ENCODE data around the gene VPS13D.

The VPS13D gene

GRCh38 chr1:12480748-12481362 is 251.0 kb downstream of the VPS13D start:
- peaks cover 13% of the 10 kb centered on the region for H3K4me1 ChIP-seq (ENCODE audit: control insufficient read depth, insufficient read depth, low read length)
- no peak overlapping the region for H3K9ac ChIP-seq (ENCODE audit: low read depth, low read length)
- no peaks in the 10 kb centered on the region for H3K27me3 ChIP-seq (ENCODE audit: control insufficient read depth, insufficient read depth, low read length)
- no peaks in the 10 kb centered on the region for H3K9me3 ChIP-seq (ENCODE audit: control insufficient read depth, insufficient read depth, low read length)
- H3K4me3 ChIP-seq (ENCODE audit: low read depth, low read length), result no peak overlapping the region
- H3K36me3 ChIP-seq (ENCODE audit: control insufficient read depth, insufficient read depth, low read length), result no peaks in the 10 kb centered on the region
- H3K27ac ChIP-seq (ENCODE audit: low read depth, low read length), result peak overlapping the region; percentile 26

GRCh38 chr1:12481928-12482327 is 252.1 kb downstream of the VPS13D start:
- peaks cover 13% of the 10 kb centered on the region for H3K4me1 ChIP-seq (ENCODE audit: control insufficient read depth, insufficient read depth, low read length)
- no peaks in the 10 kb centered on the region for H3K9me3 ChIP-seq (ENCODE audit: control insufficient read depth, insufficient read depth, low read length)
- no peak overlapping the region for H3K27ac ChIP-seq (ENCODE audit: low read depth, low read length)

GRCh38 chr1:12482988-12483387 is 253.2 kb downstream of the VPS13D start:
- no peak overlapping the region for H3K9ac ChIP-seq (ENCODE audit: low read depth, low read length)

More at GRCh38 chr1:12481928-12482327, 252.1 kb downstream of the VPS13D start:
- no peak overlapping the region for H3K4me3 ChIP-seq (ENCODE audit: low read depth, low read length)
- no peaks in the 10 kb centered on the region for H3K27me3 ChIP-seq (ENCODE audit: control insufficient read depth, insufficient read depth, low read length)
- H3K9ac ChIP-seq (ENCODE audit: low read depth, low read length), result no peak overlapping the region
- no peaks in the 10 kb centered on the region for H3K36me3 ChIP-seq (ENCODE audit: control insufficient read depth, insufficient read depth, low read length)

GRCh38 chr1:12485231-12486058 is 255.6 kb downstream of the VPS13D start:
- Histone ChIP-seq H3K36me3 (ENCODE audit: control insufficient read depth, insufficient read depth, low read length) (no peaks in the 10 kb centered on the region), H3K4me3 (ENCODE audit: low read depth, low read length) (no peak overlapping the region), H3K27me3 (ENCODE audit: control insufficient read depth, insufficient read depth, low read length) (no peaks in the 10 kb centered on the region), H3K9me3 (ENCODE audit: control insufficient read depth, insufficient read depth, low read length) (peaks cover 16% of the 10 kb centered on the region), H3K4me1 (ENCODE audit: control insufficient read depth, insufficient read depth, low read length) (no peaks in the 10 kb centered on the region), H3K27ac (ENCODE audit: low read depth, low read length) (no peak overlapping the region), H3K9ac (ENCODE audit: low read depth, low read length) (no peak overlapping the region)

More at GRCh38 chr1:12482988-12483387, 253.2 kb downstream of the VPS13D start:
- H3K36me3 ChIP-seq (ENCODE audit: control insufficient read depth, insufficient read depth, low read length), result no peaks in the 10 kb centered on the region
- H3K27ac ChIP-seq (ENCODE audit: low read depth, low read length), result no peak overlapping the region
- no peak overlapping the region for H3K4me3 ChIP-seq (ENCODE audit: low read depth, low read length)
- H3K4me1 ChIP-seq (ENCODE audit: control insufficient read depth, insufficient read depth, low read length), result peaks cover 13% of the 10 kb centered on the region
- no peaks in the 10 kb centered on the region for H3K27me3 ChIP-seq (ENCODE audit: control insufficient read depth, insufficient read depth, low read length)
- no peaks in the 10 kb centered on the region for H3K9me3 ChIP-seq (ENCODE audit: control insufficient read depth, insufficient read depth, low read length)

- H3K9me3 ChIP-seq (ENCODE audit: control insufficient read depth, insufficient read depth, low read length), result peaks cover 22% of the 10 kb centered on the region
- H3K9ac ChIP-seq (ENCODE audit: low read depth, low read length), result no peak overlapping the region
These were observed 256.2 kb downstream of the VPS13D start for GRCh38 chr1:12486059-12486341.

DNA sequence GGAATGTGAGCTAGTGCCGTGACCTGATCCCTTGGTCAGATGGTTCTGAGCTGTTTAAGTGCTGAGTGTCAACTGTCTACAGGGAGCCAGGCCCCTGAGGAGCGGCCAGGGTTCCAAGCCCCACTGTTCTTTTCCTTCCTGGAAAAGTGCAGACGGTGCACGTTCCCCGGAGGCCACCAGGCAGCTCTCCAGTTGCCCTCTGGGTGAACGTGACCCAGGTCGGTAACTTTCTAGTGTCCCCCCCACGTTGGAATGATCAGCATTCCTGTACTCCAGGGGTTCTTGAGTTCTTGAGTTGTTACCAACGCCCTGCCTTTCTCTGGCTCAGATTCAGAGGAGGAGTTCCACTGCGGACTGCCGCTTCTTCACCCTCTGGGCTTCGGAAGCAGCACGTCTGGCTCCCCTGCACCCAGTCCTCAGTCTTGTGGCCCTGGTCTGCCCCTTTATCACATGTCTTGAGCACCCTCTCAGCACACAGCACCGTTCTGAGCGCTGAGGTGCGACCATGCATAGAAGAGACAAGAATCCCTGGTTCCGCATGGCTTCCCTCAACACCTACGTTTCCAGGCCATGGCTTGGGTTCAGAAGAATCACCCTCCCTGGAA is 256.7 kb downstream of the VPS13D start:
- no peaks in the 10 kb centered on the region for H3K36me3 ChIP-seq (ENCODE audit: control insufficient read depth, insufficient read depth, low read length)
- no peaks in the 10 kb centered on the region for H3K4me1 ChIP-seq (ENCODE audit: control insufficient read depth, insufficient read depth, low read length)
- H3K4me3 ChIP-seq (ENCODE audit: low read depth, low read length), result no peak overlapping the region
- peaks cover 27% of the 10 kb centered on the region for H3K9me3 ChIP-seq (ENCODE audit: control insufficient read depth, insufficient read depth, low read length)
- no peaks in the 10 kb centered on the region for H3K27me3 ChIP-seq (ENCODE audit: control insufficient read depth, insufficient read depth, low read length)
- no peak overlapping the region for H3K27ac ChIP-seq (ENCODE audit: low read depth, low read length)
- no peak overlapping the region for H3K9ac ChIP-seq (ENCODE audit: low read depth, low read length)

More at GRCh38 chr1:12486059-12486341, 256.2 kb downstream of the VPS13D start:
- Histone ChIP-seq H3K4me1 (ENCODE audit: control insufficient read depth, insufficient read depth, low read length) (no peaks in the 10 kb centered on the region), H3K36me3 (ENCODE audit: control insufficient read depth, insufficient read depth, low read length) (no peaks in the 10 kb centered on the region), H3K27me3 (ENCODE audit: control insufficient read depth, insufficient read depth, low read length) (no peaks in the 10 kb centered on the region), H3K4me3 (ENCODE audit: low read depth, low read length) (no peak overlapping the region), H3K27ac (ENCODE audit: low read depth, low read length) (no peak overlapping the region)

GRCh38 chr1:12487520-12487919 is 257.7 kb downstream of the VPS13D start:
- Histone ChIP-seq H3K4me3 (ENCODE audit: low read depth, low read length) (no peak overlapping the region), H3K9ac (ENCODE audit: low read depth, low read length) (no peak overlapping the region), H3K27ac (ENCODE audit: low read depth, low read length) (no peak overlapping the region), H3K4me1 (ENCODE audit: control insufficient read depth, insufficient read depth, low read length) (no peaks in the 10 kb centered on the region), H3K36me3 (ENCODE audit: control insufficient read depth, insufficient read depth, low read length) (no peaks in the 10 kb centered on the region), H3K27me3 (ENCODE audit: control insufficient read depth, insufficient read depth, low read length) (no peaks in the 10 kb centered on the region), H3K9me3 (ENCODE audit: control insufficient read depth, insufficient read depth, low read length) (peaks cover 29% of the 10 kb centered on the region)

GRCh38 chr1:12488666-12489354 is 259.0 kb downstream of the VPS13D start:
- H3K4me1 ChIP-seq (ENCODE audit: control insufficient read depth, insufficient read depth, low read length), result no peaks in the 10 kb centered on the region
- H3K4me3 ChIP-seq (ENCODE audit: low read depth, low read length), result no peak overlapping the region
- H3K27ac ChIP-seq (ENCODE audit: low read depth, low read length), result no peak overlapping the region
- H3K27me3 ChIP-seq (ENCODE audit: control insufficient read depth, insufficient read depth, low read length), result no peaks in the 10 kb centered on the region
- no peaks in the 10 kb centered on the region for H3K36me3 ChIP-seq (ENCODE audit: control insufficient read depth, insufficient read depth, low read length)
- H3K9me3 ChIP-seq (ENCODE audit: control insufficient read depth, insufficient read depth, low read length), result peaks cover 29% of the 10 kb centered on the region
- no peak overlapping the region for H3K9ac ChIP-seq (ENCODE audit: low read depth, low read length)

DNA sequence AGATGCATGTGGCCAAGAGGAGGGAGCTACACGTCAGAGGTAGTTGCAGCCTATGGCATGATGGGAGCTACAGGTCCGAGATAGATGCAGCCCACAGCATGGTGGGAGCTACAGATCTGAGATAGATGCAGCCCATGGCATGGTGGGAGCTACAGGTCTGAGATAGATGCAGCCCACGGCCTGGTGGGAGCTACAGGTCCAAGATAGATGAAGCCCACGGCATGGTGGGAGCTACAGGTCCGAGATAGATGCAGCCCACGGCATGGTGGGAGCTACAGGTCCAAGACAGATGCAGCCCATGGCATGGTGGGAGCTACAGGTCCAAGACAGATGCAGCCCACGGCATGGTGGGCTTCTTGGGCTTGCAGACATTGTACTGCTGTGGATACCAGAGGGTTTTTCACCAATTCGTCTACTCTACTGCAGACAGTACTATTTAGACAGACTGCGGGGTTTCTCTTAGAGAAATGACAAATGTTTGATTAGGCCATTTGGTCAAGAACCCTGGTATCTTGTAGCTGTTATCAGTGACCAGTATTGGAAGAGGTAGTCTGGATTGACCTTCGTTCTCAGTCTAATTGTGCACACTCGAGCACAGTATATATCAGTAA is 260.8 kb downstream of the VPS13D start:
- Histone ChIP-seq H3K4me1 (ENCODE audit: control insufficient read depth, insufficient read depth, low read length) (no peaks in the 10 kb centered on the region), H3K27ac (ENCODE audit: low read depth, low read length) (no peak overlapping the region), H3K4me3 (ENCODE audit: low read depth, low read length) (no peak overlapping the region)

GRCh38 chr1:12491656-12492055 is 261.8 kb downstream of the VPS13D start:
- H3K27ac ChIP-seq (ENCODE audit: low read depth, low read length), result no peak overlapping the region
- no peaks in the 10 kb centered on the region for H3K36me3 ChIP-seq (ENCODE audit: control insufficient read depth, insufficient read depth, low read length)

More for the DNA sequence above, 260.8 kb downstream of the VPS13D start:
- Histone ChIP-seq H3K27me3 (ENCODE audit: control insufficient read depth, insufficient read depth, low read length) (no peaks in the 10 kb centered on the region), H3K36me3 (ENCODE audit: control insufficient read depth, insufficient read depth, low read length) (no peaks in the 10 kb centered on the region), H3K9me3 (ENCODE audit: control insufficient read depth, insufficient read depth, low read length) (peaks cover 29% of the 10 kb centered on the region), H3K9ac (ENCODE audit: low read depth, low read length) (no peak overlapping the region)

More at GRCh38 chr1:12491656-12492055, 261.8 kb downstream of the VPS13D start:
- H3K9me3 ChIP-seq (ENCODE audit: control insufficient read depth, insufficient read depth, low read length), result peaks cover 29% of the 10 kb centered on the region
- no peak overlapping the region for H3K4me3 ChIP-seq (ENCODE audit: low read depth, low read length)
- H3K27me3 ChIP-seq (ENCODE audit: control insufficient read depth, insufficient read depth, low read length), result no peaks in the 10 kb centered on the region
- H3K9ac ChIP-seq (ENCODE audit: low read depth, low read length), result no peak overlapping the region
- no peaks in the 10 kb centered on the region for H3K4me1 ChIP-seq (ENCODE audit: control insufficient read depth, insufficient read depth, low read length)
